ENCODE data around the gene DLST.

DLST gene

DNA sequence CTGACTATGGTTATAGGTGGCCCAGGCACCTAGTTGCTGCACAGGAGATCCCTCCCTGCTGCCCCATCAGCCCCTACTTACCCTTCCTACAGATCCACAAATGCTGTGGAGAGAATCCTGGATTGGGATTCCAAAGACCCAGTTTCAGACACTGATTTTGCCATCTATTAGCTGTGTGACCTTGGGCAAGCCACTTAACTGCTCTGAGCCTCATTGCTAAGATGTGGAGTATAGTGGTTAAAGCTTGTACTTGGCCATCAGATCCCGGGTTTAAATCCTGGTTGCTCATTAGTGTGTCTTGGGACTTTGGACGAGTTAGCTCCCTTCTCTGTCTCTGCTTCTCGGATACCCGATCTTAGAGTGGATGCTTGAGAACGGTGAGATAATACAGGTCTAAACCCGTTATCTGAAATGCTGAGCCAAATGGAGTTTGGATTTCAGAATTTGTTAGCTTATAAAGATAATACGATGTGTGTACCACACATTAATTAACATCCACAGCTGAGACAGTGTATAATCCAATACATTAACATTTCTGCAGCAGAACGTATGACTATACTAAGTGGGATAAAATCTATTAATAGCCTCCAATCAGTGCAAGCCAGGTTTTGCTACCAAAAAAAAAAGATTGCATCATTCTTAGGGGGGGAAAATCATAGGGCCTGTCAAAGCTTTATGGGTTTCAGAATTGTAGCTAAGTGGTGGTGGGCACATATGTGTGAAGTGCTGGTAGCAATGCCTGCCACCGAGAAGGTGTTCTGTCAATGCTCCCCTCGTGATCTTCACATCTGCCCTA is 21.8 kb upstream of the DLST start:
- H3K27ac ChIP-seq: no peak overlapping the region
- no peak for DNase-seq (ENCODE audit: low read depth, low spot score)

DNA sequence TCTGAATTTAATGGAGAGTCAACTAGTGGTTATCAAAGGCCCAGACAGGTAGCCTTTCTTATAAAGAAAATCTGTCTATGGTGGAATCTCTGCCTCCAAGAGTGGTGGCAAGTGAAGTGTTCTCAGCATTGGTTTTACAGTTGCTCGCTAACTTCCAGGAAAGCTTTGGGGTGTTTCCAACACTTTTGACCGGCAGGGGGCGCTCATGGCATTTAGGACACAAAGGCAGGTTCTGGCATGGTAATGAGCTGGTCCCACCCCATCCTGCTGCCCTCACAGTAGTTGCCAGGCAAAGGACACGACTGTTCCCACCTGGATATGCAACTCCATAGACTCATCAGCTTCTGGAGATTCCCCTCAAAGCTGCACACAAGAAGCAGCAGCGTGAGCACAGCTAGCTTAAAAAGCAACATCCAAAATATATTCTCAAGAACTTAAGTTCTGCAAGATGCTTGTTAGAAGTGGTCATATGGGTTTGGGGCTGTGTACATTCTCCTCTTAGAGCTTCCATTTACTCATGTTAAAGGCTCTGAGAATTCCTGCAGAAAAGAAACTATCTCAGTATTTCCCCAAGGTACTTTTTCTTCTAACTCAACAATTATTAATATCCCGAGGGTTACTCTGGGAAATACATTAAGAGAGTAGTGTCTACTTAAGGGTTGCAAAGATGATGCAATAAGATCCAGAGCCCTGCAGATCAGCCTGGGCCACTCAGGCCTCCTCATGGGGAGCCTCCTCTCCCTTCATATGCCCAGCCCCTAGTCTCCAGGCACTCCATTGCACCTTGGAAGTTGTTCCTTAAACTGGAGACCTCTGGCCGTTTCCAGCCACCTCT is 20.6 kb upstream of the DLST start:
- peak; percentile 24 for DNase-seq (ENCODE audit: low read depth, low spot score)

DNA sequence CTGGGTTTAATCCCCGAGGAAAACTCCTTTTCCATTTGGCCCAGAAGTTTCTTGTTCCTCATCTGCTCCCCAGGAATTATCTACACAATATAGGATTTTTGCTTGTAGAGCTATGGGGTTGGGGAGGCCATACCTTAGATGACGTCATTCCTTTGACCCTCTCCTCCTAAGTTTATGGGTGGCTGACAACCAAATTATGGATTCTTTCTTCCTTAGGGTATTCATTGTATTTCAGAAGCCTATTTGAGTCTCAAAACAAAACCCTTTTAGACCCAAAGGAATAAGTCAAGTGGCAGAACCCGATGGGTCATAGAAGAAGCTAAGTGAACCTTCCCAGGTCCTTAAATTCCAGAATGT is 20.0 kb upstream of the DLST start:
- DNase-seq (ENCODE audit: low read depth, low spot score): no peak

More for the DNA sequence above, 20.6 kb upstream of the DLST start:
- H3K27ac ChIP-seq: no peak overlapping the region

DNA sequence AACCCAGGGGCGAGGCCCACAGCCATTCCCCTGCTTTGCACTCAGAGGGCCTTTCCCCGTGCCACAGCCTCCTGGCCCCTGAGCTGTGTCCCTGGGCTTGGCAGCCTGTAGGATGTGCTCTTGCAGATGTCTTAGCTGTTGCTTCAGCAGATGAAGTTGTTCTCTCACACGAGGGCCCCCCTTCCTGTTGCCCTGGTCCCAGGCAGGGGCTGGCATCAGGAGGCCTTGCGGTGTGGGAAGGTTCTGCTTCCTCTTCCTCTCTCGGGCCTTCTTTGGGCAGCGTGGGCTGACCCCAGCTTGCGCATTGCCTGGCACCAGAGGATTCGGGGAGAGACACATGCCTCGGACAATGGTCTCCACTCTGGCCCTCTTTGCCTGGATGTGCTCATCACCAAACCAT is 18.4 kb upstream of the DLST start:
- DNase-seq (ENCODE audit: low read depth, low spot score): no peak
- H3K27ac ChIP-seq: no peak overlapping the region

More for the DNA sequence above, 20.0 kb upstream of the DLST start:
- no peak overlapping the region for H3K27ac ChIP-seq

DNA sequence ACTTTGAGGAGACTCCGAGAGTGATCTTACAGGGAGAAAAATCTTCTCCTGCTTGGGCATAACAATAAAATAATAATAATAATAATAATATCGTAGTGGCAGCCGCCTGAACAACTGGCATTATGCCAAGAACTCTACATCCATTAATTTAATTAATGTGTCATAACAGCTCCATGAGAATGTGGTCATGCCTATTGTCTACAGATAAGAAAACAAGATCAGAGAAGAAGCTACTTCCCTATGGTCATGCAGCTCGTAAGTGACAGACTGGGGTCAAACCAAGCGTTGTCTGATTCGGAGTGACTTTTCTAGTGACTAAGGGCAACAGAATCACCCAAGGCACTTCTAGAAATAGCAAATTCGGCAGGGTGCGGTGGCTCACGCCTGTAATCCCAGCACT is 17.5 kb upstream of the DLST start:
- no peak for DNase-seq (ENCODE audit: low read depth, low spot score)
- no peak overlapping the region for H3K27ac ChIP-seq

DNA sequence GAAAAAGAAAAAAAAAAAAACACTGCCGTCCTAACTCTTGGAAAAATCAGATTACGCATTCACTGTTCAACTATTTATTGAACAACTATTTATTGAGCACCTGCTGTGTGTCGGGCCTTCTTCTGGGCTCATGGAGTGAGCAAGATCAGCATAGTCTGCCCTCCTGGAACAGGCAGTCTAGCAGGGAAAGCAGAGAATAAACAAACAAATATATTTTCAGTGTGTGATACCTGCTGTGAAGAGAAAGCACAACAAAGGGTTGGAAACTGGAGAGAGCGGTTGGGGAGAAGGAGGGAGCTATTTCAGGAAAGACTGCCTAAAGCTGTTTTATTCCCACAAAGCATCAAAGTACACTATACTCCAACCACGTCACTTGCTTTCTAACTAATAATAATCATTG is 16.6 kb upstream of the DLST start:
- no peak for DNase-seq (ENCODE audit: low read depth, low spot score)
- no peak overlapping the region for H3K27ac ChIP-seq

DNA sequence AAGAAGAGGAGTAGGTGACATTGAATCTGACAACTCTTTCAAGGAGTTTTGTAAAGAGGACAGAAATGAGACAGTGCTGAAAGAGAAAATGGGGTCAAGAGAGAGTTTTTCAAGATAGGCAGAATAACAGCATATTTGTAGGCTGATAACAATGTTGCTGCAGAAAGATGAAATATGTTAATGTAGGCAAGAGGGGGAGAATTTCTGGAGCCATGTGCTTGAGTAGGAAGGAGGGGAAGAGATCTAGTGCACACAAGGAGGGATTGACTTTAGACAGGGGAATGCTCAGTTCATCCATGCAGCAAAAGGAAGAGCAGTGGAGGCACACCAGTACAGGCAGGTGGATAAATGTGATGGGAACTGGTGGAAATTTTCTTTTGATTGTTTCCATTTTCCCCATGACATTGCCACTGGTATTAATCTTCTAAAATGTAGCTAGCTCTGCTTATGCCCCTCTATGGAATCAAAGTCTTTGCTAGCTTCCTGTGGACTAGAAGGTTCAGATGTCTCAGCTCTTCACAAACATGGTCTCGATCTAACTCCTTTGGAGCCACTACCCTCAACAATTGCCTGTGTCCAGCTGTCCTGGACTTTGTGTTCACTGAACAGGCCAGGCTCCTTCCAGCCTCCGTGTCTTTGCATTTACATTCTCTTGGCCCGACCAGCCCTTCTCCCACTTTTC is 14.9 kb upstream of the DLST start:
- DNase-seq (ENCODE audit: low read depth, low spot score): no peak
- no peak overlapping the region for H3K27ac ChIP-seq

DNA sequence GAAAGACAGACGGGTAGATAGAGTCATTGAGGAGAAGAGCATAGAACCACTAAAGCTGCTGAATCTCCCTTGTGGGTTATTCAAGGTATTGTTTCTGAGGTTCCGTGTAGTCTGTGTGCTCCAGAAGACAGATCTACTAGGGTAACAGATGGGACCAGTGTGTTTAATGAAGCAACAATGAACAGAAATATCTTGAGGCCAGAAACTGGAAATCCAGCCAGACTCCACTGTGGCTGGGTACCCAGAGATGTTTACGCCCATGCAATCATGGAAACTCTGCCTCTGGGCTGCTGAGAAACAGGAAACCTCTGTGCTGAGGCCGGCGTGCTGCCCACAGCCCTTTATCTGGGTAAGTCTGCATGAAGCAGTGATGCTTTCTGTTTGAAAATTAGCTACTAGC is 14.0 kb upstream of the DLST start:
- DNase-seq (ENCODE audit: low read depth, low spot score): no peak

DNA sequence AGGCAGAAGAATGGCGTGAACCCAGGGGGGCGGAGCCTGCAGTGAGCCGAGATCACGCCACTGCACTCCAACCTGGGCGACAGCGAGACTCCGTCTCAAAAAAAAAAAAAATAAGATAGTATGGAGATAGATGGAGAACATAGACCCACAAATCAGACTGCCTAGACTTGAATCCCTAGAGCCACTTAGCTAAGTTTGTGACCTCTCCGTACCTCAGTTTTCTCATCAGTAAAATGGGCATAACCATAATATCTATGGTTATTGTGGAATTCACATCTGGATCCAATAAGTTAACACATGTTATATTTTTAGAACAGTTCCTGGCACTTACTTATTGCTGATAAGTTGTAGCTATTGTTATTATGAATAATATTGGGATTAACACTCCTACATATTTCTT is 13.0 kb upstream of the DLST start:
- DNase-seq (ENCODE audit: low read depth, low spot score): no peak
- no peak overlapping the region for H3K27ac ChIP-seq

More for the DNA sequence above, 14.0 kb upstream of the DLST start:
- H3K27ac ChIP-seq: no peak overlapping the region

DNA sequence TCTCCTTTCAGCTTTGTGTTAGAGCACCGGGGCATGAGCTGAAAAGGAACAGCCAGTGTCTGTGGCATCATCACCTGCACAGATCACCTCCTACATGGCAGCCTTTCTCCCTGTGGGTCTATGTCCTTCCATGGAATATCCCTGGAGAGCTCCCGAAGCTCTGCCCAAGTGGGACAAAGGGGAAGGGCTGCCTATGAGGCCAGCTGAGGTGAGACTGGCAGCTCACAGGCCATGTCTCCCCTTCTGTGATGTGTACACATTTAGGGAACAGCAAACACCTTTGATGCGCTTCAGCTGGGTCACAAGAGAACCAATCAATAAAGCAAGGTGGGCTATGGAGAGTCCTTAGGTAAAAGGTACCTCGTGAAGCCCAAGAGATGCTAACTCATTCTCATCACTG is 9.9 kb upstream of the DLST start:
- no peak overlapping the region for H3K27ac ChIP-seq
- DNase-seq (ENCODE audit: low read depth, low spot score): no peak

DNA sequence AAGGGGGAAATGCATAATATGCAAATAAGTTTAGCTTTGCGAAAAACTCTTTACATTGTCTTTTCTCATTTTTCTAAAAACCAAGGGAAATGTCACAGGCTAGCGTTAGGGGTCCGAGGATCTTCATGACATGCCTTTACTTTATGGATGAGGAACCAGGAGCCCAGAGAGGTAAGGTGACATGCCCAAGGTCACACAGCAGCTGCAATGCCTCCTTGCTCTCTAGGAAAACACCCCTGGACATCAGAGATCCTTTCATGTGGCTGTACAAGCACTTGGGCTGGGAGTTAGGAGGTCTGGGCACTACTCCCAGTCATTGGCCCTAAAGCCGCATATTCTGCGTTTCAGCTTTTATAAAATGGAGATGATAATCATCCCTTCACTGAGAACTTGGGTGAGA is 6.5 kb upstream of the DLST start:
- no peak for DNase-seq (ENCODE audit: low read depth, low spot score)
- H3K27ac ChIP-seq: no peak overlapping the region

DNA sequence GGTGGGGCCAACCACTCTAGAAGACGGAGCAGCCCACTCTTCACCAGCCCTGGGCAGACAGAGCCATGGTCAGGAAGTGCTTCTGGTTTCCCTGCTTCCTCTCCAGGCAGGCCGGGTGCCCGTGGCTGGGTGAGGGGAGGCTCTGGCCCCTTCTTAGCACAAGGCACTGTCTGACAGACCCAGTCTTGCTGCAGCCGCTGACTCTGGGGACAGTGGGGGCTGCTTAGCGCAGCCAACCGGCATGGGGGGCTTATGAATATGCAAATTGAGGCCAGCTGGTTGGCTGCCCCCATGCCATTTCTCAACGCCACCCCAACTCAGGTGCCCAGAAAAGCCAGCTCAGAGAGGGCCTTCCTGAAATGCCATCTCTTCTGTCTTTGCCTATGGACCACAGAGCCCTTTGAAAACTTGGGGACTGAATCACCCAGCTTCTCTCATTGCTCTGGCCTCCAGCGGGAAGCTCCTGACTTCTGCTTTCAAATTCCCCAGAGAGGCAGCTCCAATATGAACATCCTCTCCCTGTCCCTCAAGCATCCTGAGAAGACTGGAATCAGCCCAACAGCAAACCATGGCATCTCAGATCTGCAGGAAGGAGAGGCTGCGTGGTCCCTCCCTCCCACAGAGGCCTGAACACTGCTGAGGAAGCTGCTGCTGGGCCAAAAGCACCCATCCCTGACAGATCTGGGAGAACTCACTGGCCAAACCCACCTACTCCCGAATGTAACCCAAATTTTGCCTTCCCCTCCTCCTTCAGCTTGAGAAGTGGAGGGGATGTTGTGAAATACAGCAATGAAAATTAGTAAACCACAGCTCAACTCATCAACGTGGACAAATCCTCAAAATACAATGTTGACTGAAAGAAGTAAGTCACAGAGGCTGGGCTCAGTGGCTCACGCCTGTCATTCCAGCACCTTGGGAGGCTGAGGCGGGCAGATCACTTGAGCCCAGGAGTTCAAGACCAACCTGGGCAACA is 5.5 kb upstream of the DLST start, which contains the start of gene PROX2:
Gene PROX2 (minus strand): TSS at position 205 of the 973 bp plus-strand sequence. CDS start 12,311 bp downstream, outside the sequence.
- H3K27ac ChIP-seq: no peak within 1 kb of the TSS
- DNase-seq (ENCODE audit: low read depth, low spot score): no peak

DNA sequence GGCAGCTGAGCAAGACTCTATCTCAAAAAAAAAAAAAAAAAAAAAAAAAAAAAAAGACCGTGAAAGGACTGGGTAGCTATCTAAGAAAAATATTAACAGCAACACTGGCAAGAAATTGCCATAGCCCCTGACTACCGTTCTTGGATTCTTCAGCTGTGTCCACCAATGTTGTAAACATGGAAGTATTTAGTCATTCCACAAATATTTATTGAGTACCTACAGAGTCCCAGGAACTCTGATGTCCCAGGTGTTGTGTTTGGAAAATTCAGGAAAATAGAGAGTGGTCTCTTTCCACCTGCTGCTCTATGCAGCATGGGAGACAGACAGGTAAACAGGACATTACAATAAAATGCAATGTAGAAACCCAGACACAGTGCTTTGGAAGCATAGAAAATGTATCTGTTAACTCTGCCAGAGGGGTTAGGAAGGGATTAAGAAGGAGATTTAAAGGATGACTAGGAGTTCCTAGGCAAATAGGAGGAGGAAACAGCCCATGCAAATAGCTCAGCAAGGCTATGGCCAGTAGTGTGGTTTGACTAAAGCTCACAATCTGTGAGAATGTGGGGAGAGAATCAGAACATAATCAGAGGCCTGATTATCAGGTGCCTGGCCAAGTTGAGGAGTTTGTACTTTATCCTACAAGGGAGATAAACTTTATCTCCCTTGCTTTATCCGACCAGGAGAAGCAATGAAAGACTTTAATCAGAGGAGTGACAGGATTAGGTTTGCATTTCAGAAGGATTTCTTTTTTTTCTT is 2.1 kb upstream of the DLST start:
- DNase-seq (ENCODE audit: low read depth, low spot score): no peak
- no peak overlapping the region for H3K27ac ChIP-seq

DNA sequence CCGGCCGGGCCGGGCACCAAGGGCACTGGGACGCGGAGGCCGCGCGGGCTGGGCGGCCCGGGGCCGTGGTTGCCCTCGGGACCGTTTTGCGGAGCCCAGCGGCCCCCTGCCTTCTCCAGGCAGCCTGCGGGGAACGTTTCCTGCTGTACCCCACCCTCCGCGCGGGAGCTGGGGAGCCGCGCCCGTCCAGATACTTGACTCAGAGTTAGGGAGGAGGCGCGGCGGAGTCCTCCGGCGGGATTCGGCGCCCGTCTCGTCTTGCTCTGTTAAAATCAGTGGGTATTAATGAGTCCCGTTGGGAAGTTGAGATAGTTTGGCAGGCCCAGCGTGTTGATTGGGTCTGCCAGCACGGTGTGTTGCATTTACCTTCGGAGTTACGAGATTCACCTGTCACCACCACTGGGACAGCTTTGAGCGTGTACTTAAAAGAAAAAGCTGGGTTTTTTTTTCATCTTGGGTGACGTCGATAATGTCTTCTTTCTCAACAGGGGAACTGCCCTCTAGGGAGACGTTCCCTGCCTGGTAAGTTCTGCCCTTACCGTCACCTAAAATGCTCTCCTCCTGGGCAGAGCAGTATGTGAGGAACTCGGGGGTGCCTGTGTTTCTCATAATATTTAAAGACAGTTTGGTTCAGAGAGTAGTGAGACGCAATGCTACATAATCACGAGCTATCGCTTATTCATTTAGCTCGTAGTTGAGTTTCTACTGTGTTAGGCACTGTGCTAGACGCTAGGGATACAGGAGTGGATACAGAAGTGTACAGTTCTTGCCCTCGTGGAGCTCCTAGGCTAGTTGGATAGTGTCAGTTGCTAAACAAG is 596 bp downstream of the DLST start:
- peak overlapping the region; percentile 95 for H3K27ac ChIP-seq
- DNase-seq (ENCODE audit: low read depth, low spot score): no peak

DNA sequence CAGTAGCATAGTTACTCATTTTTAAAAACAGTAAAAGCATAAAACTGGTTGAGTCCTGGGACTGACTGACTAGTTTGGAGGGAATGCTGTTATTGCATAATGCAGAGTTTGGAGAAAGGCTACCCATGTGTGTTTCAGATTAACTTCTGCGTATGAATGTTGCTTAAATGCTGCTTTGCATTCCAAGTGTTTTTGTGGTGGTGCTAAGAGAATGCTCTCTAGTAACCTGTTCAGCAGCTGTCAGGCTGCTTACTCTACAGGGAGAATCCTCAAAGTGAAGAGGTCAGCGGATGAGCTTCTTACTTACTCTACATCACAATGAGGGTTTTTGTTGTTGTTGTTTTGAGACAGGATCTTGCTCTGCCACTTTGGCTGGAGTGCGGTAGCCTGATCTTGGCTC is 4.3 kb downstream of the DLST start:
- H3K27ac ChIP-seq: no peak overlapping the region
- no peak for DNase-seq (ENCODE audit: low read depth, low spot score)

DNA sequence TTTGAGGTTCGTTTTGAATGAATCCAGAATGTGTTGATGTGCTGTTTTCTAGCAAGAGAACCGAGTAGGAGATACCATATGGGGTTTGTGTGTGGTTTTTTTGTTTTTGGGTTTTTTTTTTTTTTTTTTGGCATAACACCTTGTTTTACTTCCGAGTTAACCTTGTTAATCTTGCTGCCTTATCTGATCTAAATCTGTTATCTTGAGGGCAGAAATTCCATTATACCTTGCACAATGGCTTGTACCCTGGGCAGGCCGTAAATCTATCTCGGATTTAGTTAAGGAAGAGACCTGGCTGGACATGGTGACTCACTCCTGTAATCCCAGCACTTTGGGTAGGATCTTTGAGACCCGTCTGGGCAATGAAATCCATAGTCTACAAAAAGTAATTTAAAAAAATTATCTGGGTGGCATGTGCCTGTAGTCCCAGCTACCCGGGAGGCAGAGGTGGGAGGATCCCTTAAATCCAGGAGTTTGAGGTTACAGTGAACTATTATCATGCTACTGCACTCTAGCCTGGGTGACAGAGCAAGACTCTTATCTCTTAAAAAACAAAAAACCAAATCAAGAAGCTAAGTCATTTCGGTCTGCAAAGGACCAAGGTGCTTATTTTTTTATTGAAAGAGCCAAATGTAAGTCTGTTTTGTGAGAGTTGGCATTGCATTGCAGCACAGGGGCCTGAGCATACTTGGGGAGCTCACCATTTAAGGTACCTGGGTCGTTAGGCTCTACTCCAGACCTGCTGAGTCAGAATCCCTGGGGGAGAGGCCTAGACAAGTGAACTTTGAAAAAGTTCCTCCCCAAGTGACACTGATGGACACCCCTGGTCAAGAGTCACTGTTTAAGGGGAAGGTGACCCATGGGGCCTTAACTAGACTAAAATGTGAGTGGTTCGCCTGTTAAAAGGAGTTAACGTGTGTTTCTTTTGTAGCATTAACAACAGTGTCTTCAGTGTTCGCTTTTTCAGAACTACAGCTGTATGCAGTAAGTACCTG is 6.7 kb downstream of the DLST start:
- DNase-seq (ENCODE audit: low read depth, low spot score): no peak
- H3K27ac ChIP-seq: no peak overlapping the region

DNA sequence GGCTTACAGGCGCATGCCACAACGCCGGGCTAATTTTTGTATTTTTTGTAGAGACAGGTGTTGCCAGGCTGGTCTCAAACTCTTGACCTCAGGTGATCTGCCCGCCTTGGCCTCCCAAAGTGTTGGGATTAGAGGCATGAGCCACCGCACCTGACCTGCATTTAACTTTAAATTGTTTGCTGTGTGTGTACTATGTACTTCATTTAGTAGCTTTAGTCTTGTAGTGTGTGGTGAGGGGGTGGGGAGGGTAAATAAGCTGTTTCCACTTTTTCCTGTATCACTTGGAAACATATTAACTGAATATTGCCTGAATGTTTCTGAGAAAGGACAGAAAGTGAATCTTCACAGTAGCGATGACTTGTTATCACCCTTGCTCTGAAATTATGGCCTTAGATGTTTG is 8.5 kb downstream of the DLST start:
- DNase-seq (ENCODE audit: low read depth, low spot score): no peak
- no peak overlapping the region for H3K27ac ChIP-seq
